OCI-LY1 (cell line): ENCODE data around the gene ATG9A.

Experiments
- H2AFZ ChIP-seq: fragments of 200-600 bp; sonication (generic), shearing (Covaris generic); 2 replicates; pipeline ENCODE4 v1.6.0; 2014; ENCODE audit warnings: antibody characterized with exemption, mild to moderate bottlenecking, low read length
- H3F3A ChIP-seq: fragments of 200-600 bp; sonication (generic), shearing (Covaris generic); 2 replicates; pipeline ENCODE4 v1.6.0; 2014; ENCODE audit warnings: mild to moderate bottlenecking, antibody characterized with exemption, low read length, moderate library complexity; ENCODE audit not compliant: insufficient read depth
- H3K27ac ChIP-seq: fragments of 200-600 bp; sonication (generic); 2 replicates; pipeline ENCODE4 v1.5.1; 2014; ENCODE audit warnings: low read length, mixed run types, mild to moderate bottlenecking, low read depth; ENCODE audit not compliant: poor library complexity, severe bottlenecking
- H3K27me3 ChIP-seq: fragments of 200-600 bp; sonication (generic); 2 replicates; pipeline ENCODE4 v1.6.0; 2014; ENCODE audit warnings: antibody characterized with exemption, mild to moderate bottlenecking, low read length, moderate library complexity; ENCODE audit not compliant: insufficient read depth
- H3K36me3 ChIP-seq: fragments of 200-600 bp; sonication (generic); 2 replicates; pipeline ENCODE4 v1.6.1; 2014; ENCODE audit warnings: mild to moderate bottlenecking, antibody characterized with exemption, low read length, moderate library complexity, mixed read lengths; ENCODE audit not compliant: insufficient read depth
- H3K4me1 ChIP-seq: fragments of 200-600 bp; sonication (generic); 2 replicates; pipeline ENCODE4 v1.5.1; 2014; ENCODE audit warnings: mild to moderate bottlenecking, low read length, moderate library complexity; ENCODE audit not compliant: insufficient read depth, severe bottlenecking
- H3K4me2 ChIP-seq: fragments of 200-600 bp; sonication (generic), shearing (Covaris generic); 2 replicates; pipeline ENCODE4 v1.6.1; 2014; ENCODE audit warnings: low read length
- H3K4me3 ChIP-seq: fragments of 200-600 bp; sonication (generic); 2 replicates; pipeline ENCODE4 v1.5.1; 2014; ENCODE audit warnings: low read length, low read depth, mild to moderate bottlenecking, mixed read lengths; ENCODE audit not compliant: poor library complexity, severe bottlenecking
- H3K79me2 ChIP-seq: fragments of 200-600 bp; shearing (Covaris generic); 2 replicates; pipeline ENCODE4 v1.6.1; 2016; ENCODE audit warnings: mixed run types, low read length, mixed read lengths; ENCODE audit not compliant: insufficient read depth
- H3K9ac ChIP-seq: fragments of 200-600 bp; sonication (generic), shearing (Covaris generic); 2 replicates; pipeline ENCODE4 v1.6.1; 2014; ENCODE audit warnings: mild to moderate bottlenecking, low read length, mixed read lengths
- H3K9me2 ChIP-seq: fragments of 200-600 bp; sonication (generic), shearing (Covaris generic); 2 replicates; pipeline ENCODE4 v1.6.1; 2014; ENCODE audit warnings: low read depth, mild to moderate bottlenecking, low read length, mixed read lengths
- H3K9me3 ChIP-seq: fragments of 200-600 bp; shearing (Covaris generic); 2 replicates; pipeline ENCODE4 v1.6.1; 2014; ENCODE audit warnings: low read length, mixed read lengths
- H4K20me1 ChIP-seq: fragments of 200-600 bp; sonication (generic), shearing (Covaris generic); 2 replicates; pipeline ENCODE4 v1.6.0; 2016; ENCODE audit warnings: mild to moderate bottlenecking, low read length; ENCODE audit not compliant: insufficient read depth
- CTCF ChIP-seq: fragments of 200-600 bp; sonication (generic), shearing (Covaris generic); IDR thresholded peaks from 2 replicates; pipeline ENCODE4 v1.5.1; 2017; ENCODE audit warnings: mild to moderate bottlenecking, antibody characterized with exemption, low read length, moderate library complexity, mixed read lengths
- EZH2 ChIP-seq: fragments of 200-600 bp; sonication (generic), shearing (Covaris generic); IDR thresholded peaks from 2 replicates; pipeline ENCODE4 v1.8.0; 2017; ENCODE audit warnings: borderline replicate concordance, mixed run types, mild to moderate bottlenecking, antibody characterized with exemption, low read length, moderate library complexity, mixed read lengths

ATG9A gene

DNA sequence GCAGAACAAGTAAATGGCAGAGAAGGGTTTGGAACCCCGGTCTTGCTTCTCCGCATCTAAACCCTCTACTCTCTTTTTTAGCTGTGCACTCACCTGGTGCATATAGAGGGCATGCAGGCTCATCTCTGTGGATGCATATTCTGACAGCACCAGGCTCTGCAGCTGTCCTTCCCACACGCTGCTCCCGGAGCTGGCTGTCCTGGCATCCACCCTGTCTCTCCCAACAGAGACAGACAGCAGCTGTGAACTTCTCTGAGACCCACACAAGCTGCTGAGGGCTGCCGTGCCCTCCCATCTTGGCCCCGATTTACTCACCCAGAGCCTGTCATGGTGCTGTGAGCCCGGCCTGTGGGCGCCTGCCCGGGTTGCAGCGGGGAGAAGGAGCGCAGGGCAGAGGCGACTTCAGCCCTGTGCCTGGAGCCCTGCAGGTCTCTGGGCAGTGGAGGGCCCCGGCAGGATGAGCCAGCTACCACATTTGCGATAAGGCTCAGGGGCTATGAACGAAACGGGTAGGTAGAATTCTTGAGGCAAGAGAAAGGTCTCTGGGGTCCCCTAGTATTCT is 7.4 kb downstream of the ATG9A start:
- no peak overlapping the region for H3K27ac ChIP-seq
- H3K36me3 ChIP-seq = peaks cover 71% of the 10 kb centered on the region
- H3K9me2 ChIP-seq = no peaks in the 10 kb centered on the region
- no peaks in the 10 kb centered on the region for H4K20me1 ChIP-seq
- TF ChIP-seq CTCF = no peak
- no peak for TF ChIP-seq EZH2
- no peaks in the 10 kb centered on the region for H3K9me3 ChIP-seq
- no peaks in the 10 kb centered on the region for H3K79me2 ChIP-seq
- no peaks in the 10 kb centered on the region for H3K27me3 ChIP-seq
- no peak overlapping the region for H3K4me3 ChIP-seq
- no peak overlapping the region for H3K4me2 ChIP-seq
- H3K9ac ChIP-seq = no peak overlapping the region
- no peak overlapping the region for H2AFZ ChIP-seq
- no peaks in the 10 kb centered on the region for H3F3A ChIP-seq
- H3K4me1 ChIP-seq = peaks cover 21% of the 10 kb centered on the region

GRCh38 chr2:219220652-219221402 is 8.6 kb downstream of the ATG9A start:
- no peaks in the 10 kb centered on the region for H3K79me2 ChIP-seq
- no peaks in the 10 kb centered on the region for H3K9me2 ChIP-seq
- peaks cover 21% of the 10 kb centered on the region for H3K4me1 ChIP-seq
- H3K27ac ChIP-seq = no peak overlapping the region
- no peak overlapping the region for H3K9ac ChIP-seq
- H4K20me1 ChIP-seq = no peaks in the 10 kb centered on the region
- no peaks in the 10 kb centered on the region for H3K9me3 ChIP-seq
- H2AFZ ChIP-seq = no peak overlapping the region
- no peak overlapping the region for H3K4me2 ChIP-seq
- H3F3A ChIP-seq = no peaks in the 10 kb centered on the region
- TF ChIP-seq EZH2 (no peak), CTCF (no peak)
- peaks cover 73% of the 10 kb centered on the region for H3K36me3 ChIP-seq
- no peaks in the 10 kb centered on the region for H3K27me3 ChIP-seq
- H3K4me3 ChIP-seq = no peak overlapping the region

- TF ChIP-seq CTCF (no peak), EZH2 (no peak)
- Histone ChIP-seq H3F3A (no peaks in the 10 kb centered on the region), H3K4me3 (no peak overlapping the region), H3K9me2 (no peaks in the 10 kb centered on the region), H3K9me3 (no peaks in the 10 kb centered on the region), H3K4me1 (peaks cover 21% of the 10 kb centered on the region), H3K27me3 (no peaks in the 10 kb centered on the region), H3K9ac (no peak overlapping the region), H3K27ac (no peak overlapping the region), H3K79me2 (no peaks in the 10 kb centered on the region), H3K4me2 (no peak overlapping the region), H2AFZ (no peak overlapping the region), H3K36me3 (peaks cover 70% of the 10 kb centered on the region), H4K20me1 (no peaks in the 10 kb centered on the region)
Observed at GRCh38 chr2:219219784-219220532, 9.5 kb downstream of the ATG9A start.
